HuH-7.5 (cell line): Measurements from ENCODE around the gene ENGASE.

Experiments used
- DNase-seq: peaks from one replicate; pipeline ENCODE4 v3.0.0; 2011; ENCODE audit warnings: low spot score

Gene ENGASE

DNA sequence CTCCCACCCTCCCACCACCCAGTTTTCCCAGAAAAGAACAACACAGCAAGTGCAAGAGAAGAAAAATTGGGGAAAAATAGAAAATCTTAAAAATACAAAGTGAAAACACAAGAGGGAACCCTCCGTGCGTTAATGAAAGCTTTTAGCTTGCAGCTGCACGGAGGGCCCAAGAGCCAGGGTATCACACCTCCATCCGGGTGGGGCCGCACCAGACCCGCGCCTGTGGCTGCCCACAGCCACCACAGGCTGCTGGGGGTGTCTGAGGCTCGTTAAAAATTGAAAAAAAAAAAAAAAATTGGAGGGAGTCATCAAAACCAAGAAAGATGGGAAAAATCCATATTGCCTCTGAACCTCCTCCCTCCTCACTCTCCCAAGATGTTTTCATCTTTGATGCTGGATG lies 18.6 kb downstream of the ENGASE start:
- no peak for DNase-seq

DNA sequence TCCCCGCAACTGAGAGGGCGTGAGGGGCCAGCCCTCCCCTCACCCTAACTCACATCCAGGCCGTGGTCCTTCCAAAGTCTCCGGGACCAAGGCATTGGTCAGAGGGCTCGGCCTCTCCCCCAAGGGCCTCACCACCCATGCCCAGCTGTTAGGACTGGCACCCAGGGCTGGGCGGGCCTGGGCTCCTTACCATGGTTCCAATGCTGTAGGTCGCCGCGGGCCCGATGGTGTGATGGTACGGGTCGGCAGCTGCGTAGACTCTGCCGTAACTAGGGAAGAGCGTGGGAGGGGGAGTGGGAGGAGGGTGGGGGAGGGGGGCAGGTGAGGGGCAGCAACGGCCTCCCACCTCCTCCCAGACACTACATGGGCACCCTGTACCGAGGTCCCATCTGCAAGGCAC lies 19.6 kb downstream of the ENGASE start:
- no peak for DNase-seq

DNA sequence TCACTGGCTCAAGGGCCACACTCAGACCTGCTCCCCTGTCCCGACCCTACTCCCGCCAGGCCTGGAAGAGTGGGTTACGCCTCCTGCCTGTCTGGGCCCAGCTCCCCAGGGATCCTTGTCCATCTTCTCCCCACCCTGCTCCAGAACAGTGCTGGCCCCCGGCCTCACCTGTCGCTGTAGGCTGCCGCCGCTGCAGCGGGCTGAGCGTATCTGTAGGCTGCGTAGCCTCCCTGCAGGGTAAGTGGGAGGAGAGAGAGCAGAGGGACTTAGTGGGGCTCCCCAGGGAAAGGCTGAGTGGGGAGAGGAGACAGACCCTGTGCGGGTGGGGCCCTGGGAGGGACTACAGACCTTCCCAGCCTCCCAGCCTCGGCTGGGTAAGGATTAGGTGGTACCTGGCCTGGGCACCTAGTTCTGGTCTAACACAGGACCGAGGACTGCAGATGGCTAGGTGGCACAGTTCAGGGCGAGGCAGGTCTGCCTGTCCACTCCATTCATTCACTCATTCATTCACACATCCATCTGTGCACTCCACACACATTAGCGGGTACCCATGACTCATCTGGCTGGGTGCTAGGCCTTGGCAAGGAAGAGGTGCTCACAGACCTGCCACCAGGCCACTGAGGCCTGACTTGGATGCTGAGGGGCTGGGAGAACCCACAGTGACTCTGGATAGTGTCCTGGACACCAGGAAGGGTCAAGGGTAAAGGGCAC lies 20.9 kb downstream of the ENGASE start:
- DNase-seq, result no peak

DNA sequence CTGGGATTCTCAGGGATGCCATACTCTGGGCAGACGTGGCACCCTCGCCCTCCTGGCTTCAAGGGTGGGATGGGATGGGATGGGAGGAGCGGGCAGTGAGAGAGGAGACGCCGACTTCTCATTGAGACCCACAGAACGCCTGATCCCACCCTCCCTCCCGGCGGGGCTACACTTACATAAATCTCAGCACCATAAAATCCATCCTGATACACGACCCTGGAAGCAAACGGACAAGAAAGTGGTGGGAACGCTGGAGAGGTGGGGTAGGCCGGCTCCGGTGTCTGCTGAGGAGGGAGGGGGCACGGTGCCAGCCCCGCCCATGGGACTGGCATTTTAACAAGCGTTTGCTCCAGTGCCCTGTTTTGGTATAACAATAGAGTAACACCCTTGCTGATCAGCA lies 21.9 kb downstream of the ENGASE start:
- no peak for DNase-seq

DNA sequence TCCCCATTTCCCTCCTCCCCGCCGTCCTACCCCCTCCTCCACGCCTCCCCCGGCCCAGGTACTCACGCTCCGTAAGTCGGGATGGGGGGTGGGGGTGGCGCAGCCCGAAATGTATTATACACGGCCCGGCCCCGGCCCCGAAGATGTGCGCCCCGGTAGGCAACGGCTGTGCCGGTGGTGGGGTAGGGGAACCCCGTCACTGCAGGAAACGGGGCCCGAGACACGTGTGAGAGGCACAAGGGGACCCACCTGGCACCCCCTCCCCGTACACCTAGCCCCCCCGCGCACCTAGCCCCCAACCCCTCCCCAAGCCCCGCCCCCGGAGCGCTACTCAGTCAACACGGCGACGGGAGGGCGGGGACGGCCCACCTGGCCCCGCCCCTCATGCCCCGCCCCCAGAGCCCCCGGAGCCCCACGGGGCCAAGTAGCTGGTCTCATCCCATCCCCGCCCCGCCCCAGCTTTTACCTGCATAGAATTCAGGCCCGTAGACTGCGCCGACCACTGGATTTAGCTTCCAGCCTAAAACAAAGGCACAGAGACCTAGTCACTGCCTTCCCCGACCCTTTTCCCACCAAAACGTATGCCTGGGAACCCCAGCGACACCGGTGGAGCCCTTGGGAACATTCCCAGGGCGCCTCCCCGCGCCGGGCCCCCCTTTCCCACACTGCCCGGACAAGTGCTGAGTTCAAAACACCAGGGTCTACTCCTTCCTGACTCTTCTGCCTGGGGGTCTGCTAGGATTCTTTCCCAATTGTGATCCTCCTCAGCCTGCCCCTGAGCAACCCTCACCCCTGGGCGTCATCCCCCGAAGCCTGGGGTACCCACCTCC lies 22.8 kb downstream of the ENGASE start:
- DNase-seq, result no peak

DNA sequence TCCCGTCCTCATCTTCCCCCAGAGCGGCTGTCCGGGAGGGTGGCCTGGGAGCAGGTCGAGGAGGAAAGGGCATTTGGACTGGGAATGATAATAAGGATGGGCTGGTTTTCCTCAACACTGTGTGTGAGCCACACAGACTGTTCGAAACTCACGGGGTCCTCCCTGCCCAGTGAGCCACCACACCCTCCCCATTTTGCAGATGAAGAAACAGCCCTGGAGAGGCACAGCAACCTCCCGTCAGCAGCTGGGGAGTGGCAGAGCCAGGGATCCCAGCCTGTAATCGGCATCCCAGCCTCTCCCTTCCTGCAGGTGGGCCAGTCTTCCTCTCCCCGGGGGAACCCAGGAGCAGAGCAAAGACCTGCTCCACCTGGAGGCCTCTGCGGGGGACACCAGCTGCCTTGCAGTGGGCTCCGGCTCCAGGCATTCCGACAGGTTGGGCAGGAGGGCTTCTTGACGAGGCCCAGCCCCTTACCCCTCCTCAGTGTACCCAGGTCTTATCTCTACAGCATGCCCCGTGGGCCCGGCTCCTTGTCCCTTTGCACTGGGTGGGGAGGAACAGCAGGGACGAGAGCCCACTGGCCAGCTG lies 23.8 kb downstream of the ENGASE start:
- DNase-seq, result no peak

DNA sequence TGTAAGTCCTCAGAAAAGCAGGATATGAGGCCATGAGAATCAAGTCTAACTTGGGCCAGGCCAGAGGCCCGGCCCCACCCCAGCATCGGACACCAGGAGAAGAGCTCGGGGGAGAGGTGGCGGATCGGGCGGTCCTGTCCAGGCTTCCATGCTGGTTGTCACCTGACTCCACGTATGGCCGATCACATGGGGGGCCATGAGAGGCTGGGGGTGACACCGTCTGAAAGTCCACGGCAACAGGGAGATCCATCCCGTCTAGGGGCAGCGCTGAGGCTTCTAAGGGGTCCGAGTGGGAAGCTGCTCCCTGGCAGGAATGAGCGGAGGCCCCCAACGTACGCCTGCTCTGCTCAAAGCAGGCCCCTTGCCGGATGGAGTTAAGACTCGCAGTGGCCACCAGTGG lies 25.8 kb downstream of the ENGASE start:
- DNase-seq, result no peak

DNA sequence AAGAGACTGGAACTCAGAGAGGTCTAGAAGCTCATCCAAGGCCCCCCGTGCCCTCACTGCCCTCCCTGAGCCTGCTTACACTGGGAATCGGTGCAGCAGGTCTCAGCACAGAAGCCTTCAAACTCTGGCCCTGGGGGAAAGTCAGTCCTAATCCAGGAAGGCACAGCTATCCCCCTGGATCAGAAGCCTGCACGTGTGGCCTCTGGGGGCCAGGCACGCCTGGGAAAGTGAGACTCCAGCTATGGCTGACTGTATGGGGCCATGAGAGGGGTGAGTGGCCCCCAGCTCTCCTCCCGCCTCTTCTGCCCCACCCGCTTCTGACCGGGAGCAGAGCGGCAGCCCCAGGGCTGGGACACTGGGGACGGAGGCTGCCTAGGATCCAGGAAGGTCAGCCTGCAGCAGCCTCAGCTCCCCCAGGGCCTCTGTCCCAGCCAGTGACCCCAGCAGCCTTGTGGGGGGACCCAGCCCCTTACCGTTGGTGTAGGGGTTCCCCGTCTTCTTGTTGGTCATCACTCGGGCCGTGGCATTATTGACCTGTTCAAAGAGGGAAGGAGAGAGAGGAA lies 26.6 kb downstream of the ENGASE start:
- DNase-seq, result no peak

DNA sequence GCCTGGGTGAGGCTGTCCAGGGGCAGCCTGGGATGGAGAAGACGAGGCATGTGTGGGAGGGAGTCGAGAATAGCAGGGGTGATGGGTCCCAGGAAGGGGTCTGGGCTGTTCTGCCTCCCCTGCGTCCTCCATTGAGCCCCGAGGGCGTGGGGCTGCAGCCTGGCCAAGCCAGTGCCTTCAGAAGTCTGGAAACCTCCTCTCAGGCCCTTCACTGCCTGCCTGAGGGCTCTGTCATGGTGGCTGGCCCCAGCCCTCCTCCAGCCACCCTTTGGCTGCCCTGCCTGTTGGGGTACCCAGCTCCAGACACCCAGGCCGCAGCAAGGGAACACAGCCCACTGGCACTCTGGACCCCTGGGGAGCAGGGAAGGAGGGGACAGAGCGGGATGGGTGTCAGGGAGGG lies 27.6 kb downstream of the ENGASE start:
- no peak for DNase-seq

DNA sequence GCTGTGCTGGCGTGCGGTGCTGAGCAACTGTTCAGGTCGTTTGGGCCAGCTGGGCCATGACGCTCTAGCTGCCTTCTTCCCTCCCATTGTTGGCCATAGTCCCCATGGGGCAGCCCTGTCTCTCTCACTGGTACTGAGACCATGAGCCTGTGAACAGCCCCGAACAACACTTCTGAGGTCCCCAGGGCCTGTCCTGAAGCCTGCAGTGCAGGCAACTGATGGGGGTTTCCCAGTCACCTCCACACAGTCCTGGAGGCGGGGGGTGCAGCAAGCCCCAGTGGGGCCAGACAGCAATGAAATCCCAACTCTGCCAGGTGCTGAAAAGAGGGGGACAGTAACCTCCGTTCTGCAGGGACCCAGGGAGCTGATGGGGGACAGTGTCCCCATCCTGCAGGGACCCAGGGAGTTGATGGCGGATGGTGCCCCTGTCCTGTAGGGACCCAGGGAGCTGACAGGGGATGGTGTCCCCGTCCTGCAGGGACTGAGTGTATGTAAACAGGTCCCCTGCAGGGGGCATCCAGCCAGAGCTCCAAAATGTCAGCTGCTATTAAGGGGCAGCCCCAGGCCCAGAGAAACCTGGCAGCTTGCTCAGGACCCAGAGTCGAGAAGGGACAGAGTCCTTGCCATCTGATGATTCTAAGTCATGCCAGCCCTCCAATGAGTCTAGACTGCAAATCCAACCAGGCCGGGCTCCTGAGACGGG lies 30.4 kb downstream of the ENGASE start:
- no peak for DNase-seq

DNA sequence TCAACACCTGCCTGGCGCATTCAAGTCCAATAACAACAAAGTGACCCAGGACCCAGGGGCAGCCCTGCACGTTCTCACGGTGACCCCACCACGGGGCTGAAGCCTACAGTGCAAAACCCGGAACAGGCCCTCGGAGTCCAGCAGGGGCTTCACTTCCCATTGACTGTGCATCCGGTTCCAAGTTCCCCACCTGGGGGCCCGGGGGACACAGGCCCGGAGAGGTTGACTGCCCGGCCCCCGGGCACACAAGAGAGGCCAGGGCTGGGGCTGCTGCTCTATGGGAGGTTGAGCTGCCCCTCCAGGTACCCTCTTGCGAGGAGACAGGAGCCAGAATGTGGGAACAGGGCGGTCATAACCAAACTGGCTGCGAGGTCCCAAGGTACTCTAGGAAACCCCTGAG lies 31.3 kb downstream of the ENGASE start:
- no peak for DNase-seq

DNA sequence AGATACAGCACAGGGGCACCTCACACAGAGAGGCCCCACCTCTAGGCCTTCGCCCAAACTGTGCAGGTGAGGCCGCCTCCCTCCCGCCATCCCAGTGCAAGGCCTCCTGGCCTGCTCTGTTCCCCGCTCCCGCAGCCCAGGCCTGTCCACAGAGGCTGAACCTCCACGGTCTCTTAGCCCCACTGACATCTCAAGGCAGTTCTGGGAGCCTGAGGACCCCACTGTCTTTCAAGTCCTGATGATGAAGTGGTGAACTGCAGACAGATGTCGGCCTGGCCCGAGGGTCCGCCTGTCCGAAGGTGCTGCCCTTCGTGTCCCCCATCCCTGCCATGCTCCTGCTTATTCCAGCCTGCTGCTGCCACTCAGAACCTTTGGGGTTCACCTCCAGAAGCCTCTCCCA lies 32.3 kb downstream of the ENGASE start:
- no peak for DNase-seq

DNA sequence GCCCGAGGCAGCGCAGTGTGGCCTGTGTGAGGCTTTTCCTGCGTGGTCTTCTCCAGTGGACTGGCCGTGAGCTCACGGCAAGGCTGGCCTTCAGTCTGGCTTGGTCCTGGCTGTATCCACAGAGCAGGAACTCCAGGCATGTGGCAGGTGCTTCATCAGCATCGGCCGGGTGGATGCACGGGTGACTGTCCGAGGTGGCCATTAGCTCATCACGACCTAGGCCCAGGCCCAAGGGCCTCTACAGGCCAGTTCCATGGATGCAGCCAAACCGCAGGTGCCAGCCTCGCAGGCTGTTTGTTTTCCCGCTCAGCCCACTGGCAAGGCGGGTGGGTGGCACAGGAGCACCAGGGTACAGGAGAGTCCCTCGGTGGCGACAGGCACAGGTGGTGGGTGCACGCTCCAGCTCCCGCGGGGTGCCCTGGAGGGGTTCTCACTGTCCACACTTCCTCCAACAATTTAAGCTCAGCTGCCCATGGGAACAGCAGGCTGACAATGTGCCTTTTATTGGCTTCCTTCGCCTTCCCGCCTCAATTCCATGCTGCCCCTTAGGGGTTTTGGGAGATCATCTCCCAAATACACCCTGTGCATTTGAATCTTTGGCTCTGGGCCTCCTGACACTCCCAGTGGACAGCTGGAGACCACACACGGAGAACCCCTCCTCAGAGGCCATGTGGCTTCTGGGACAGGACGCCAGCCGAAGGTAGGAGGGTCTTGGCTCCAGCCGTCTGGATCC lies 33.0 kb downstream of the ENGASE start:
- no peak for DNase-seq

DNA sequence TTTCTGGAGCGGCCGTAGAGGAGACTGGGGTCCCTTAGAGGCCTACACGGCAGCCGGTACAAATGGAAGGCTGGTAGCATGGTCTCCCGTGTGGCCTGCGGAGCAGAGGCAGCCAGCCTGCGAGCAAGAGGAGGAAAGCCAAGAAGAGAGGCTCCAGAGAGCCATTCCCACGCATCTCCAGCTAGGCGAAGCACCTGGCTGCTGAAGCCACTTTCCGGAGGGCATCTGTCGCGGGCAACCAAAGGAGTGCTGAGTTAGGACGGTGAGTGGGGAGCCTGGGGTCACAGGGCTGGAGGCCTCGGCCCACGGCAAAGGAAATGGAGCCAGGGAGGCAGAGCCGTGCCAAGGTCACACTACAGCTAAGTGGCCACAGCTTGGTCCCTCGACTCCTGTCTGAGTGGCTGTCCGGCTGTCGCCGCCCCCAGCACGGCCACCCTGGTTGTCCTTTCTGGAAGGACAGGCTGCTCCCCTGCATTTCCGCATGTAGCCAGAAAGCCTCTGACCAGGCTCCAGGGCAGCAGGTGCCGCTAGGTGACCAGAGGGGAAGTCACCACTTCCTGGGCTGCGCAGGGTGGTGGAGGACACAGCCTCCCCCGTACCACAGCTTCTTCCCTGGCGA lies 33.7 kb downstream of the ENGASE start:
- DNase-seq, result no peak

DNA sequence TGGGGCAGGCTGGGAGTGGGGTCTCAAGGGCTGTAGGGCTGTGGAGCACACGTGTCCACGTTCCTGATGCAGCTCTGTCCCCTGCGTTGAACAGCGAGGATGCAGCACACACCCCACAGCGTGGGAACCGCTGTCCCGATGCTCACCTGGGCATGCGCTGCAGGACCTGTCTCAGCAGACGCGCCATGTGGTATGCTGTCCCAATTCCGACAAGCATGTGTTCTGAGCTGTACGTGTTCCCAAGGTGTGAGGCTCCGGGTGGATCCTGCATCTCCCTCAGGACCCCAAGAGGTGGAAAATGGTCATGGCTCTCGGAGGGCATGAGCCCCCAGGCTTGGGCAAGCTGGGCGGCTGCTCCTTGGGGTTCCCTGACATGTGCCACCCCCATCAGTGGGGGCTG lies 34.2 kb downstream of the ENGASE start:
- DNase-seq, result no peak

DNA sequence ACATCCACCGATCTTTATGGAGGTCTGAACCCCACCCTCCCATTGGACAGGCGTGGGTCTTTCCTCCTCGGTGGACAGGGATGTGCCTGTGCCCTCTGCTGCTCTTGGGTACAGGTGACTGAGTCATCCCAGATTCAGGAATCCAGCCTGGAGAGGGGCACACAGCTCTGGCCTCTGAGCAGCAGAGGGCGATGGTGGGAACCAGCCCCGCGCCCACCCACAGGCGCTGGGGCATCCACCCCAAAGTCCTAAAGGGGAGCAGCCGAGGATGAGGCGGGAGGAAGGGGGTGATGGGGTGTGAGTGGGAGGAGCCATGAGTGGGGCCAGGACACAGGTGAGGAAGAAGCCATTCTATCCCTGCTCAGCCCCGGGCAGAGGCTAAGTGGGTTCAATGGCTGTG lies 35.0 kb downstream of the ENGASE start:
- DNase-seq, result no peak

DNA sequence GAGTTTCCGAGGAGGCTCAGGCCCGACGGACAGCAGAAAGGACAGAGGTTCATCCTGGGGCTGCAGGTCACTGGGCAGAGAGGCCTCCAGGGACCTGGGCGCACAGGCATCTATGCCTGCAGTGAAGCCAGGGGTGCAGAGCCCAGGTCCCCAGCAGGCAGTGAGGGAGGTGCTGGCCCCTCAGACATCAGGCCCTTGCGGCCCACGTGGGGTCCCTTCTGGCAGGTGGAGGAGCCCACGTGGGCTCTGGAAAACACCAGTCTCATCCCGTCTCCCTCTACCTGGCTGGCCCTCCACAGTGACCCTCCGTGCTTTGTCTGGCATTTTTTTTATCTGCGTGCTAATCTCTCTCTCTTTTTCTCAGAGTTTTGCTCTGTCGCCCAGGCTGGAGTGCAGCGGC lies 36.5 kb downstream of the ENGASE start:
- no peak for DNase-seq

DNA sequence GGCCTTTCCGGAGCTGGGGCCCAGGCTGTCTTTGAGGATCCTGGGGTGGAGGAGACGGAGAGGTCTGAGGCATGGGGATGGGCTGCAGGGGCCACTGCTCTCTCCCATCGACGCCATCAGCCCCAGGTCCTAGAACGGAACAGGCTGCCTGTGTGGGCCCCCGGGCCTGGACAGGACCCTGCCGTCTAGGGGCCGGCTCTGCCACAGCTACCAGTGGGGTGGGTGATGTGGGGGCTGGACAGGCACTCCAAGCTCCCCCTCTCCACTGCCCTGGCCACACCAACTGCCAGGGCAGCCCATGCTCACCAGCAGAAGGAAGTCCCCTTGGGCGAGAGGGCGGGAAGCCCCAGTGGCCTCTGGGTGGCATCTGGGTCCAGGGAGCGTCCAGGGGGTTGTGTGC lies 37.8 kb downstream of the ENGASE start:
- DNase-seq, result no peak

DNA sequence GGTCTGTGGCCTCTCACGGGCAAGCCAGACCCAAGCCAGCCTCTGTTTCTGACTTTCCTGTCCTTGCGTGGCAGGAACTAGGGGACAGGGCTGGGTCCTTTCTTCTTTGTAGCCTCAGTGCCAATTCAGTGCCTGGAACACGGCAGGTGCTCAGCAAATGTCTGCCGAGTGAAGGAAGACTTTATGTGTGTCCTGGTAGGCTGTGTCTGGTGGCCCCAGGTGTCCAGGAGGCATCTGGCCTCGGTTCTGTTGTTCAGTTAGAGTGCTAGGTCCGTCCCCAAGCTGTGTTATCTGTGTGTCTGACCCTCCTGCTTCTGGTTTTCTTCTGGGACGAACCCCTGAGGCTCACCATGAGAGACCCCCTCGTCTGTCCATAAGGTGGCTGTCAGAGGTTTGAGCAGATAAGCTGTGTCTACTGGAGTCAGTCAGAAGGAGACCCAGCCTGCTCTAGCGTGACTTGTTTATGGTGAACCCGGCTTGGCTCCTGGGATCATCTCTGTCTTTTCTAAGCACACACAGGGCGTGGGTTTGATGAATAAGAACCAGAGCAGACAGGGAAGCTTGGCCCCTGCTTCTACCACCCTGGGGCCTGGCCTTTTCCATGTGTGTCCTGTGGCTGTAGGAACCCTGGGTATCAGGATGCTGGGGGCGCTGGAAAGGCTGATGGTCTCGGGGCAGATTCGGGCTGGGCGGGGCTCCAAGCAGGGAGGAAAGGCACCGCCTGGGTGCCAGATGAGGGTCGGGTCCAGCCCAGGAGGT lies 39.3 kb downstream of the ENGASE start:
- DNase-seq, result no peak

DNA sequence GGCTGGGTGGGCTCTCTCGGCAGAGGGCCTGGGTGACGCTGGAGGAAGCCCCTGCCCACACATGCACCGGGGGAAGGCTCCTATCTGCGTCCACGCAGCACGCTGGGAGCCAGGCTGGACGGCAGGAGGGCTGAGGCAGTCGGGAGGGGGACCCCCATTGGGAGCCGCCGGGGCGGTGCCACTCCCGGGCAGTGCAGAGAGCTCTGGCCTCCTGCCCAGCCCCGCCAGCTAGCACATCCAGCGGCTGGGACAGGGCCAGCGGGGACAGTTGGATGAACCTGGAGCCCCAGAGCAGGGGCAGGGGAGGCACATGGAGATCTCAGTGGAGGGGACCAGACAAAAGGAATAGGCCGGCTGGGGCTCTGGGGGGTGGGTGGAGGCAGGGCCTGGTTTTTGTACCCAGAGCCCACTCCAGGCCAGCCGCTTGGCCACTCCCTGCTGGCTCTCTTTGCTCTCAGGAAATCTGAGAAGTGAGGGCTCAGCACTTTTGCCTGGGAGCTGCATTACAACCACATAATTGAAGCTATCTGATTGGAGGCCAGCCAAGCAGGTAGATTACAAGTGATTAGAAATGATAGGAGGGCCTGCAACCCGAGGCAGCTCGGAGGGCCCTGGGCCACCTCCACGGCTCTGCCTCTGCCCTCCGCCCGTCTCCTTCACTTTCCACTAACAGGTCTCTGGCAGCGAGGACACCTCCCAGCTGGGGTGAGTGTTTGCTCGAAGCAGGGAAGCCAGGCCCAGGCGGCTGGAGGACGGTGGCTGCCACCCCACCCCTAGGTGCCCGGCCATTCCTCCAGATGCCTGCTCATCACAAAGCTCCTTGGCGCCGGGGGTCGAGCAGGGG lies 40.1 kb downstream of the ENGASE start:
- DNase-seq, result no peak
